ENCODE measurements around the gene TBC1D17. TPM values are rescaled to one million over a fixed set of nuclear protein-coding genes. Genes with fewer than 3 reads are reported as not detected.
A peak's percentile ranks its signal among the peaks of the same experiment; 100 is the strongest.

The TBC1D17 gene
- total RNA-seq (2.9 TPM), polyA plus RNA-seq (69.7 TPM)
- long read RNA-seq, donor 1, partial matches to known transcripts: 0 of 1 reads
- long read RNA-seq, donor 1, other reads (novel, unspliced or antisense): 0 of 1 reads
- long read RNA-seq, donor 2, partial matches to known transcripts: 11 of 37 reads
- long read RNA-seq, donor 2, other reads (novel, unspliced or antisense): 21 of 37 reads
- long read RNA-seq, donor 3, partial matches to known transcripts: 7 of 7 reads
- long read RNA-seq, donor 3, other reads (novel, unspliced or antisense): 0 of 7 reads
- long read RNA-seq, donor 4: 0 reads
- long read RNA-seq, donor 5, partial matches to known transcripts: 6 of 8 reads
- long read RNA-seq, donor 5, other reads (novel, unspliced or antisense): 0 of 8 reads
- long read RNA-seq, donor 6, partial matches to known transcripts: 0 of 4 reads
- long read RNA-seq, donor 6, other reads (novel, unspliced or antisense): 0 of 4 reads
- long read RNA-seq, donor 7, partial matches to known transcripts: 5 of 6 reads
- long read RNA-seq, donor 7, other reads (novel, unspliced or antisense): 0 of 6 reads
- long read RNA-seq, donor 8, partial matches to known transcripts: 0 of 1 reads
- long read RNA-seq, donor 8, other reads (novel, unspliced or antisense): 0 of 1 reads
- long read RNA-seq, donor 9, partial matches to known transcripts: 0 of 1 reads
- long read RNA-seq, donor 9, other reads (novel, unspliced or antisense): 0 of 1 reads
- long read RNA-seq, donor 10, partial matches to known transcripts: 0 of 2 reads
- long read RNA-seq, donor 10, other reads (novel, unspliced or antisense): 0 of 2 reads

DNA sequence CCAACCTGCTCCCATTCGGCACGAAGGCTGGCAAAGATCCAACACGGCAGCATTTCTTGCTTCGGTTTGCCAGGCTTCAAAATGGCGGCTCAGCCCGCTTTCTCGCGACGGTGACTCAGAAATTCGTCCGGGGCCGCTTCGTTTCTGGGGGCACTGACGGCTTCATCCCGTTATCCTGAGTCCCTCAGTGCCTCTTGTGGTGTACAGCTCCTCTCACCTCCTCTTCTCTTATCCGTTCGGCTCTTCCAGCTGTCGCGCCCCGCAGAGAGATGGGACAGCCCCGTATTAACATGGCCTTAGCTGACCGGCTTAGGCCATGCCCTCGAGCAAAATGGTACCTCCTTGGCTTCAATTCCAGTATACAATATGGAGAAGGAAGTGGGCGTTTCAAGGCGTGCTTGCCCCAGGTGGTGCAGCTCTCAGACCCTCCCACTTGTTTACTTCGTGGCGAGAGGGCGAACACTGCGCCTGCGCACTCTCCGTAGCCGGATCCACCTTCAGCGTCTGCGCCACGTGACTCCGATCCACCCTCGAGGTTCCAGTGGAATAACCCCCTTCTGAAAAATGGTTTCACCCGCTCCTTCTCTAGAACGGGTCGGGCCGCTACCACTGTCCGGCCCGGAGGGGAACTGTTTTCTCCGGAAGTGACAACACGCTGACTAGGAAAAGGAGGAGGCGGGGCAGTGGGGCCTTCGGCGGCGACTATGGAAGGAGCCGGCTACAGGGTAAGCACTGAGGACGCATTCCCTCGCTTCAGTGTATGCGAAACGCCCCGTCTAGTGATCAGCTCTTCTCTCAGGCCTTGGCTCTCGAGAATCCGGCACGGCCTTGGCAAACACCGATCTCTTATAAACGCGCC is at the start of gene TBC1D17, which contains the start of gene AKT1S1:
TBC1D17 (plus strand) TSS at position 683 of the 859 bp plus-strand sequence; CDS start at position 705, 22 bp downstream.
AKT1S1 (minus strand) TSS at position 336 of the 859 bp plus-strand sequence. CDS start 4,060 bp downstream, outside the sequence.
- H3K4me3 ChIP-seq (ENCODE audit: low read length in 2 of 2): peak within 1 kb of the TSS; percentile 74 to 89
- H3K27ac ChIP-seq (ENCODE audit: low read depth in 1 of 2, low read length in 1 of 2): peak within 1 kb of the TSS; percentile 99 to 100
- H3K36me3 ChIP-seq (ENCODE audit: control insufficient read depth in 2 of 2, insufficient read depth in 2 of 2, low read length in 1 of 2): peaks cover 23 to 42% of the 10 kb centered on the region in 2 donors
- H3K27me3 ChIP-seq (ENCODE audit: control insufficient read depth in 2 of 2, insufficient read depth in 1 of 2, low read length in 1 of 2): no peaks in the 10 kb centered on the region
- WGBS: under 1% methylated on average over 61 of the region's 61 CpGs
- peaks cover 4 to 28% of the 10 kb centered on the region in 2 donors for H3K4me1 ChIP-seq (ENCODE audit: control insufficient read depth in 2 of 2, insufficient read depth in 2 of 2, low read length in 2 of 2)
- H3K9me3 ChIP-seq (ENCODE audit: control insufficient read depth in 2 of 2, insufficient read depth in 1 of 2, low read length in 1 of 2): peaks cover 0 to 5% of the 10 kb centered on the region in 2 donors
- DNase-seq (ENCODE audit: low read depth in 6 of 9, low spot score in 9 of 9): peak; percentile 99 to 100 (median 100)

- H3K9me3 ChIP-seq (ENCODE audit: control insufficient read depth in 2 of 2, insufficient read depth in 1 of 2, low read length in 1 of 2): no peaks in the 10 kb centered on the region
- H3K27ac ChIP-seq (ENCODE audit: low read depth in 1 of 2, low read length in 1 of 2): no peak overlapping the region
- H3K36me3 ChIP-seq (ENCODE audit: control insufficient read depth in 2 of 2, insufficient read depth in 2 of 2, low read length in 1 of 2): peaks cover 56 to 71% of the 10 kb centered on the region in 2 donors
- WGBS: 98% methylated on average over 8 of the region's 8 CpGs
- no peak for DNase-seq (ENCODE audit: low read depth in 6 of 9, low spot score in 9 of 9)
- H3K4me3 ChIP-seq (ENCODE audit: low read length in 2 of 2): no peak overlapping the region
- no peaks in the 10 kb centered on the region for H3K27me3 ChIP-seq (ENCODE audit: control insufficient read depth in 2 of 2, insufficient read depth in 1 of 2, low read length in 1 of 2)
- no peaks in the 10 kb centered on the region for H3K4me1 ChIP-seq (ENCODE audit: control insufficient read depth in 2 of 2, insufficient read depth in 2 of 2, low read length in 2 of 2)
Observed at GRCh38 chr19:49829200-49829599, 48.3 kb upstream of the TBC1D17 start.

DNA sequence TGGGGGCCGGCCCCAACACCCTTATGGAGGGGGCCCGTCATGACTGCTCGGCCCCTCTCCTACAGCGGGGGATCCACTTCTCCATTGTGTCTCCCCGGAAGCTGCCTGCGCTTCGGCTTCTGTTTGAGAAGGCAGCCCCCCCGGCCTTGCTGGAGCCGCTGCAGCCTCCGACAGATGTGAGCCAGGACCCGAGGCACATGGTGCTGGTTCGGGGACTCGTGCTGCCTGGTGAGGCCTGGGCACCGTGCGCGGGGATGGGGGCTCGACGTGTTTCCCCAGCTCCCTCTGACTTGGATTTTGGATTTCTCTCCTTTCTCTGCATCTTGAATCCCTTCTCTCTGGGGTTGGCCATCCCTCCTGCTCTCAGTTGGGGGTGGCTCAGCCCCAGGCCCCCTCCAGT is 47.8 kb upstream of the TBC1D17 start:
- H3K9me3 ChIP-seq (ENCODE audit: control insufficient read depth in 2 of 2, insufficient read depth in 1 of 2, low read length in 1 of 2): no peaks in the 10 kb centered on the region
- WGBS: 98% methylated on average over 18 of the region's 18 CpGs

DNA sequence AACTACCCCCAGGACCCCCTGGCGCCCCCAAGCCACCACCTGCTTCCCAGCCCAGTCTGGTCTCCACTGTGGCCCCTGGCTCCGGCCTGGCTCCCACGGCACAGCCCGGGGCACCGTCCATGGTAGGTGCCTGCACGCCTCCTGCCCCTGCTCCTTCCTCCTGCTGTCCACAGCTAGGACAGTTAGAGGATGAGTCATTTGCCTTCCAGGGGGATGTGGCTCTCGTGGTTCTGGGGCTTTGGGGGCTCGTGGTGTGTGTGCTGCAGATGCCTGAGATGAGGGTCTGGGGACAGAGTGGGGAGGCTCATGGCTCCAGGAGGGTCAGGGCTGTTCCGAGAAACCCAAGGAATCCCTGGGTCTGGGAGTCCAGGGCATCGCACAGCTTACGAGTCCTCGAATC is 46.7 kb upstream of the TBC1D17 start:
- DNase-seq (ENCODE audit: low read depth in 6 of 9, low spot score in 9 of 9): no peak

More for the DNA sequence above, 47.8 kb upstream of the TBC1D17 start:
- Histone ChIP-seq H3K27ac (ENCODE audit: low read depth in 1 of 2, low read length in 1 of 2) (no peak overlapping the region), H3K36me3 (ENCODE audit: control insufficient read depth in 2 of 2, insufficient read depth in 2 of 2, low read length in 1 of 2) (peaks cover 58 to 74% of the 10 kb centered on the region in 2 donors), H3K4me3 (ENCODE audit: low read length in 2 of 2) (no peak overlapping the region), H3K4me1 (ENCODE audit: control insufficient read depth in 2 of 2, insufficient read depth in 2 of 2, low read length in 2 of 2) (no peaks in the 10 kb centered on the region), H3K27me3 (ENCODE audit: control insufficient read depth in 2 of 2, insufficient read depth in 1 of 2, low read length in 1 of 2) (no peaks in the 10 kb centered on the region)
- DNase-seq (ENCODE audit: low read depth in 6 of 9, low spot score in 9 of 9): no peak

DNA sequence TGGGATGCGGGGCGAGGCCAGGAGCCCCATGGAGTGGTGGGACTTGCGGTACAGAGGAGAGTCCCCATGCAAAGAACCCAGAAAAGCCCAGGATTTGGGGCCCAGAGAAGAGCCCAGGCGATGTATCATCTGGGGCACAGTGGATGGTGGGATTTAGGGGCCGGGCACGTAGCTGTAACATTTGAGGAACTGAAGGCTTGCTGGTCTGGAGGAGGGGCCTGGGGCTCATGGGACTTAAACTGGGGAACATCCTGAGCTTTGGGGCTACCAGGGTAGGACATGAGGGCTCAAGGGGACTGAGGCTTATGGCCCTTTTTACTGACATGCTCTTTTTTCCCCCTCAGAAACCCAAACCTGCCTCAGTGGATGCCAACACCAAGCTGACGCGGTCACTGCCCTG is 45.9 kb upstream of the TBC1D17 start:
- Histone ChIP-seq H3K4me3 (ENCODE audit: low read length in 2 of 2) (no peak overlapping the region), H3K9me3 (ENCODE audit: control insufficient read depth in 2 of 2, insufficient read depth in 1 of 2, low read length in 1 of 2) (no peaks in the 10 kb centered on the region), H3K27me3 (ENCODE audit: control insufficient read depth in 2 of 2, insufficient read depth in 1 of 2, low read length in 1 of 2) (no peaks in the 10 kb centered on the region), H3K36me3 (ENCODE audit: control insufficient read depth in 2 of 2, insufficient read depth in 2 of 2, low read length in 1 of 2) (peaks cover 76 to 91% of the 10 kb centered on the region in 2 donors), H3K4me1 (ENCODE audit: control insufficient read depth in 2 of 2, insufficient read depth in 2 of 2, low read length in 2 of 2) (no peaks in the 10 kb centered on the region), H3K27ac (ENCODE audit: low read depth in 1 of 2, low read length in 1 of 2) (no peak overlapping the region)
- 97% methylated on average over 8 of the region's 8 CpGs for WGBS
- no peak for DNase-seq (ENCODE audit: low read depth in 6 of 9, low spot score in 9 of 9)

More for the DNA sequence above, 46.7 kb upstream of the TBC1D17 start:
- Histone ChIP-seq H3K27ac (ENCODE audit: low read depth in 1 of 2, low read length in 1 of 2) (no peak overlapping the region), H3K4me1 (ENCODE audit: control insufficient read depth in 2 of 2, insufficient read depth in 2 of 2, low read length in 2 of 2) (no peaks in the 10 kb centered on the region), H3K36me3 (ENCODE audit: control insufficient read depth in 2 of 2, insufficient read depth in 2 of 2, low read length in 1 of 2) (peaks cover 68 to 83% of the 10 kb centered on the region in 2 donors), H3K4me3 (ENCODE audit: low read length in 2 of 2) (no peak overlapping the region), H3K9me3 (ENCODE audit: control insufficient read depth in 2 of 2, insufficient read depth in 1 of 2, low read length in 1 of 2) (no peaks in the 10 kb centered on the region), H3K27me3 (ENCODE audit: control insufficient read depth in 2 of 2, insufficient read depth in 1 of 2, low read length in 1 of 2) (no peaks in the 10 kb centered on the region)
- 90% methylated on average over 12 of the region's 12 CpGs for WGBS

- DNase-seq (ENCODE audit: low read depth in 6 of 9, low spot score in 9 of 9): no peak
- no peaks in the 10 kb centered on the region for H3K9me3 ChIP-seq (ENCODE audit: control insufficient read depth in 2 of 2, insufficient read depth in 1 of 2, low read length in 1 of 2)
- no peaks in the 10 kb centered on the region for H3K4me1 ChIP-seq (ENCODE audit: control insufficient read depth in 2 of 2, insufficient read depth in 2 of 2, low read length in 2 of 2)
- no peaks in the 10 kb centered on the region for H3K27me3 ChIP-seq (ENCODE audit: control insufficient read depth in 2 of 2, insufficient read depth in 1 of 2, low read length in 1 of 2)
- H3K27ac ChIP-seq (ENCODE audit: low read depth in 1 of 2, low read length in 1 of 2): peak overlapping the region in 1 of 2 donors; percentile 38
- WGBS: 73% methylated on average over 9 of the region's 9 CpGs
- no peak overlapping the region for H3K4me3 ChIP-seq (ENCODE audit: low read length in 2 of 2)
- H3K36me3 ChIP-seq (ENCODE audit: control insufficient read depth in 2 of 2, insufficient read depth in 2 of 2, low read length in 1 of 2): peaks cover 86 to 92% of the 10 kb centered on the region in 2 donors
Observed at GRCh38 chr19:49832556-49832955, 44.9 kb upstream of the TBC1D17 start.

DNA sequence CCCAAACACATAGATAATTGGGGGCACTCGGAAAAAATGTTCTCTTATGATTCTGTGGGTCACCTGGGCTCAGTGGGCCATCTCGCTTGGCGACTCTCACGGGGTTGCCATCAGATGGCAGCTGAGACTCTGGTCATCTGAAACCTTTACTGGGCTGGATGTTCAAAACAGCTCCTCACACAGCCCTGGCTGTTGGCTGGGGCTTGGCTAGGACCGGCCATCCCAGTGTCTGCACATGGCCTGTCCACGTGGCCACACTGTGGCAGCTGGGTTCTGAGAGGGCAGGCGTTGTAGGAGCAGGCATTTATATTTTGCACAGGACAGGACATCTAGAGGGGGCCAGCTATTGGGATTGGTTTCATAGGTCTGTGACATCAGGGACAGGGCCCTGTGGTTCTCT is 43.9 kb upstream of the TBC1D17 start:
- H3K36me3 ChIP-seq (ENCODE audit: control insufficient read depth in 2 of 2, insufficient read depth in 2 of 2, low read length in 1 of 2): peaks cover 88 to 95% of the 10 kb centered on the region in 2 donors
- no peaks in the 10 kb centered on the region for H3K27me3 ChIP-seq (ENCODE audit: control insufficient read depth in 2 of 2, insufficient read depth in 1 of 2, low read length in 1 of 2)
- H3K27ac ChIP-seq (ENCODE audit: low read depth in 1 of 2, low read length in 1 of 2): no peak overlapping the region
- no peaks in the 10 kb centered on the region for H3K9me3 ChIP-seq (ENCODE audit: control insufficient read depth in 2 of 2, insufficient read depth in 1 of 2, low read length in 1 of 2)
- H3K4me3 ChIP-seq (ENCODE audit: low read length in 2 of 2): no peak overlapping the region
- WGBS: 96% methylated on average over 7 of the region's 7 CpGs
- no peaks in the 10 kb centered on the region for H3K4me1 ChIP-seq (ENCODE audit: control insufficient read depth in 2 of 2, insufficient read depth in 2 of 2, low read length in 2 of 2)
- no peak for DNase-seq (ENCODE audit: low read depth in 6 of 9, low spot score in 9 of 9)

DNA sequence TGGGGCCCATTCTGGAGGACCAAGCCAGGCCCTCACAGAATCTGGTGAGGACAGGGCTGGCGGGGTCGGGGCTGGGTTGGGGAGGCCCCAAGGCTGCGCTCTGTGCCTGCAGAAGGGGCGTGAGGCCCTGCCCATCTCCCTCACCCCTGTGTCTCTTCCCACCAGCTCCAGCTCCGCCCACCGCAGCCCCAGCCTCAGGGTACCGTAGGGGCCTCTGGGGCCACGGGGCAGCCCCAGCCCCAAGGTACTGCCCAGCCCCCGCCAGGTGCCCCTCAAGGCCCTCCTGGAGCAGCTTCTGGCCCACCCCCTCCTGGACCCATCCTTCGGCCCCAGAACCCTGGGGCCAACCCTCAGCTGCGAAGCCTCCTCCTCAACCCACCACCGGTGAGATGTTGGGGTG is 41.9 kb upstream of the TBC1D17 start:
- no peak for DNase-seq (ENCODE audit: low read depth in 6 of 9, low spot score in 9 of 9)
- H3K27me3 ChIP-seq (ENCODE audit: control insufficient read depth in 2 of 2, insufficient read depth in 1 of 2, low read length in 1 of 2): no peaks in the 10 kb centered on the region
- no peaks in the 10 kb centered on the region for H3K4me1 ChIP-seq (ENCODE audit: control insufficient read depth in 2 of 2, insufficient read depth in 2 of 2, low read length in 2 of 2)
- H3K9me3 ChIP-seq (ENCODE audit: control insufficient read depth in 2 of 2, insufficient read depth in 1 of 2, low read length in 1 of 2): no peaks in the 10 kb centered on the region
- peaks cover 90 to 94% of the 10 kb centered on the region in 2 donors for H3K36me3 ChIP-seq (ENCODE audit: control insufficient read depth in 2 of 2, insufficient read depth in 2 of 2, low read length in 1 of 2)
- 98% methylated on average over 12 of the region's 12 CpGs for WGBS
- no peak overlapping the region for H3K27ac ChIP-seq (ENCODE audit: low read depth in 1 of 2, low read length in 1 of 2)
- no peak overlapping the region for H3K4me3 ChIP-seq (ENCODE audit: low read length in 2 of 2)

All from thymus (tissue), 14 donors.